NCI-H1417 treated with DMSO at 0.1 percent for 48 hours (cell line): Measurements from ENCODE around the gene PSMG1.
A peak's percentile ranks its signal among the peaks of the same experiment; 100 is the strongest.
"Not testable (repeated sequence)": the region's sequence is repeated elsewhere in the genome, so short reads cannot be mapped to it uniquely, and the experiment has no call there.

Experiments
- DNase-seq: peaks from one replicate; lab custom pipeline; 2025; lab: John Stamatoyannopoulos, UW

PSMG1 gene

DNA sequence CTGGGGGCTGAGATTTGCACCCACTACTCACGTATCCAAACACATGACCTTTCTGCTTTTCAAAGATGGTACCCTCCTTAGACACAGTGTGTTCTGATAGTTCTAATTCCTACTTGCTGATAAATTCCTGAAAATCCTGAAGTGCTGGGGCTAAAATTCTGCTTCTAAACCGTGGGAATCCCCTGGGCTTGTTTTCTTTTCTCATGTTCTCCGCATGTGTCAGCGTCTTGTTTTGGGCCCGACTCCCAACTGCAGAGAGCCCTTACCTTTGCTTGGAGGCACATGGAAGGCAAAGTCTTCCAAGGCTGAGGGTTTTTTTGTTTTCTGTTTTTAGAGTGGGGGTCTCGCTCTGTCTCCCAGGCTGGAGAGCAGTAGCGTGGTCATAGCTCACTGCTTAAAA, 27.2 kb downstream of the PSMG1 start:
- no peak for DNase-seq

DNA sequence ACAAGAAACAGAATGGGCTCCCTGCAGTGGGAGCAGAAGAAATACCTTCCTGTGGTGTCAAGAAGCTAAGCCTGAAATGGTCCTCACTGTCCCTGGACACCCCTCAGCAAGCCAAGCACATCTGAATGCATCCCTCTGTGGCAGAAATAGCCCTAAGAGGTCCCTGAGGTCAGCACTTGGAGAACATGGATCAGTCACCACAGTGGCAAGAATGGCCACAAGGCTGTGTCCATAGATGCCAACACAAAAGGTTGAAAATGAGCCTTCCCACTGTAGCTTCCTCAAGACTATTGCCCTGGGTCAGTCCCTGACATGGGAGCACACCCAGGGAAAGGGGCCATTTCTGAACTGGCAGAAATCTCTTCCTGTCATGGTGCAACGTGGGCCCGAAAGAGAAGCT, 27.7 kb downstream of the PSMG1 start:
- DNase-seq, result no peak

DNA sequence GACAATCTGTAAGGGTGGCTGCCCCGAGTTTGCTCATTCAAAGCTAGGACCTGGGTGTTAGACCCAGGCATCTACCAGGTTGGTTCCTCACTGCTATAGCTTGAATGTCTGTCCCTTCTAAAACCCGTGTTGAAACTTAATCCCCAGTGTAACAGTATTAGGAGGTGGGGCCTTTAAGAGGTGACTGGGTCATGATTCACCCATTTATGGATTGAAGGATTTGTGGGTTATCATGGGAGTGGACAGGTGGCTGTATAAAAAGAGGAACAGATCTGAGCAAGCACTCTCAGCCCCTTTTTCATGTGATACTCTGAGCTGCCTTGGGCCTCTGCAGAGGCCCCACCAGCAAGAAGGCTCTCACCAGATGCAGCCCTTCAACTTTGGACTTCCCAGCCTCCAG, 29.4 kb downstream of the PSMG1 start:
- DNase-seq, result no peak

DNA sequence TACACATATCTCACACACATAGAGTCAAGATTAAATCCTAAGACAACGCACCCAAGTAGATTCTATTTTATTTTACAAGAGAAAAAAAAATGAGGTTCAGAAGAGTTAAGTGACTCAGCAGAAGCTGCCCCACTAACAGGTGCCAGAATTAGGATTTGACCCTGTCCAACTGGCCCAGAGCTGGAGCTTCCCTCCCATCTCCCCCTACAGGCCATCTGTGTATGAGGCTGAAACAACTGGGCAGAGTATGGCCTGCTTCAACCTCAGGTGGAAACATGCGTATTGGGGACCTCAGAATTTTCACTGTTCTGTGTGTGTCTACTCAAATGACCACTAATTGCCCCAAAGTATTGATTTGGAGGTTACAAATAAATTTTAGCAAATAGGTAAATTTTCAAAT, 29.9 kb downstream of the PSMG1 start:
- DNase-seq, result no peak

GRCh38 chr21:39152271-39152670, 31.0 kb downstream of the PSMG1 start:
- DNase-seq, result no peak

DNA sequence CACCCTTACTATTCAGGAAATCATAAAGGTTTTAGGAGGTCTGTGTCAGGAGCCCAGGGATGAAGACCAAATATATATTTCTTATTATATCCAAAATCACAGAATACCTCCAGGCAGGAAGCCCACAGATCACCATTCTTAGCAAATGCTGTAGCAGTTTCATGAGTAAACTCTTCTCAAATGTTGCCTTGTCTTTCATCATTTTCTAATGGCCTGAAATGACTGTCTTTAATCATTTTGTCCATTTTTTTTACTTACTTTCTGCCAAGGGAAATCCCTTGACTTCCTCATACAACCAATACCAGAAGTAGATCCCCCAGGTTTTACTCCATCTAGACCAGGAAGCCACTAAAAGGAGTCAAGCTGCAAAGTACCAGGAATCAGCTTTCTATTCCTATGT, 32.4 kb downstream of the PSMG1 start:
- DNase-seq, result no peak

DNA sequence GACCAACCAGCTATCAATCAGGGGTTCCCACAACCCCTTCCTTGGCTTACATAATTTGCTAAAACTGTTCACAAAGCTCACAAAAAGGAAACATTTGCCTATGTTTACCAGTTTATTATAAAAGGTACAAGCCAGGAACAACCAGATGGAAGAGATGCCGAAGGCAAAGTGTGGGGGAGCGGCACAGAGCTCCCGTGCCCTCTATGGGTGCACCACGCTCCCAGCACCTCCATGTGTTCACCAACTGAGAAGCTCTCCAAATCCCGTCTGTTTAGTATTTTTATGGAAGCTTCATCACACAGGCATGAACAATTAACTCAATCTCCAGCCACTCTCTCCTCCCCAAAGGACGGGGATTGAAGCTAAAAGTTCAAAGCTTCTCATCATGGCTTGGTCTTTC, 32.9 kb downstream of the PSMG1 start:
- no peak for DNase-seq

- no peak for DNase-seq
These were observed 33.4 kb downstream of the PSMG1 start for GRCh38 chr21:39149882-39150281.

DNA sequence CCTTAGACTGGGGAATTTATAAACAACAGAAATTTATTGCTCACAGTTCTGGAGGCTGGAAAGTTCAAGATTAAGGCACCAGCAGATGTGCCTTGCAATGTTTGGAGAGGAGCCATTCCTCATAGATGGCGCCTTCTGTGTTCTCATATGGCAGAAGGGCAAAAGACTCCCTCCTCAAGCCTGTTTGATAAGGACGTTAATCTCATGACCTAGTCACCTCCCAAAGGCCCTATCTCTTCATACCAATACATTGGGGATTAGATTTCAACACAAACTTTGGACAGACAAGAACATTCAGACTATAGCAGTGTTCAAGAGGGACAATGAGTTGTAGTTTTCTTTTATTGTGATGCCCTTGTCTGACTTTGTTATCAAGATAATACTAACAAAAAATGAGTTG, 34.3 kb downstream of the PSMG1 start:
- no peak for DNase-seq

DNA sequence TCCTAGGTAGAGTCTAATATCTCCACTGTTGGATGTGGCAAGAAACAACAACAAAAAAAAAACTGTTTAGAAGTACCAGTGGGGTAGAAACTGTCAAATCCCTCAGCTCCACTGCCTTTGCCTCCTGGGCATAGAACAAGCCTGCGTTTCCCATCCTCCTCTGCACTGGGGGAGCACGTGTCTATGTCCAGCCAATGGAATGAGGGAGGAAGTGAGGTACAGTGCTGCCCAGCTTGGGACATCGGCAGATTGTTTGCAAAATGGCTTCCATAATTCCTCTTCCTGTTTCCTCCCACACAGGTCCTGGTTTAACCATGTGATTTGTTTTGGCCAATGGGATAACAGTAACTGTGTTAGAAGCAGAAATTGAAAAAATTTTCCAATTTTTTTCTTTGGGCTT, 39.1 kb downstream of the PSMG1 start:
- DNase-seq, result no peak

- no peak for DNase-seq
These were observed 40.3 kb downstream of the PSMG1 start for GRCh38 chr21:39142972-39143371.

GRCh38 chr21:39141502-39141901, 41.7 kb downstream of the PSMG1 start:
- no peak for DNase-seq

GRCh38 chr21:39137248-39138178, 45.7 kb downstream of the PSMG1 start:
- DNase-seq, result no peak

- DNase-seq, result no peak
These were observed 46.5 kb downstream of the PSMG1 start for GRCh38 chr21:39136711-39137110.

DNA sequence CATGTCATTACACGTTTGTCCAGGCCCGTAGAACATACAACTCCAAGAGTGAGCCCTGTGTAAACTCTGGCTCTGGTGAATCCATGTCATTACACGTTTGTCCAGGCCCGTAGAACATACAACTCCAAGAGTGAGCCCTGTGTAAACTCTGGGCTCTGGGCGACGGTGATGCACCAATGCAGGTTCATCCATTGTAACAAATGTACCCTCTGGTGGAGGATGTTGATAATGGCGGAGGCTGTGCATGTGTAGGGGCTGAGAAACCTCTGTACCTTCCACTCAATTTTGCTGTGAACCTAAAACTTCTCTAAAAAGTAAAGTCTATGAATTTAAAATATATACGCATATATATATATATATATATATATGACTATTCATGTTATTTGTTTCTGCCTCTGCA, 47.1 kb downstream of the PSMG1 start:
- DNase-seq, result not testable (repeated sequence)

DNA sequence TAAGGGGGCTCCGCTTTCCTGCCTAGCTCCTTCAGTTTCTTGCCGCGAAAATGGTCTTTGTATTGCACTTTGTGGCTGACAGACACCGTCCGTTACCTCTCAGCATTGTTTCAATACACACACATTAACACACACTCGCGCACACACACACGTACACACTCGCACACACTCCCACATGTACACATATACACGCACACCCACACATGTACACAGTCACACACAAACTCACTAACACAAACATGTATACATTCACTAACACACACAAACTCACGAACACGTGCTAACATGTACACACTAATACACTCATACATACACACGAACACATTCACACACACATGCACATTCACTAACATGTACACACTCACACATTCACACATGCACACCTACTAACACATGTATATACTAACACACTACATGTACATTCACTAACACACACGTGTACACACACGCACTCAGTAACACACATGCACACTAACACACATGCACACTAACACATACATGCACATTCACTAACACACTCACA, 48.9 kb downstream of the PSMG1 start:
- DNase-seq, result no peak

- DNase-seq, result no peak
These were observed 51.0 kb downstream of the PSMG1 start for GRCh38 chr21:39132248-39132647.

DNA sequence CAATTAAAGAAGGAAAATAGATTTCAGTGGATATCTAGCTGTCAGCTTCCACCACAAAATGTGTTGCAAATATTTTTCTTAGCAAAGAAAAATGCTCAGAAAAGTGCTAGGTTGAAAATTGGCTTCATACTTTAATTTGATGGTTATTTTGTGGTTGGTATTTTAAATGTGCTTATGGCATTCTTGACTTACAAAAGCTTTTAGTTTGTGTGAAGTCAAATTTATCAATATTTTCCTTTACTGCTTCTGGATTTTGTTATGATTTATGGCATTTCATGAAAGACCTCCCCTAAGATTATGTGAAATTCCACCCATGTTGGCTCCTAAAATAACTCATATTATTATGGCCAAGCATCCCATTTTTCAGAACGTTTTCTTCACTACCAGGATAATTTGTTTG, 51.5 kb downstream of the PSMG1 start:
- no peak for DNase-seq

DNA sequence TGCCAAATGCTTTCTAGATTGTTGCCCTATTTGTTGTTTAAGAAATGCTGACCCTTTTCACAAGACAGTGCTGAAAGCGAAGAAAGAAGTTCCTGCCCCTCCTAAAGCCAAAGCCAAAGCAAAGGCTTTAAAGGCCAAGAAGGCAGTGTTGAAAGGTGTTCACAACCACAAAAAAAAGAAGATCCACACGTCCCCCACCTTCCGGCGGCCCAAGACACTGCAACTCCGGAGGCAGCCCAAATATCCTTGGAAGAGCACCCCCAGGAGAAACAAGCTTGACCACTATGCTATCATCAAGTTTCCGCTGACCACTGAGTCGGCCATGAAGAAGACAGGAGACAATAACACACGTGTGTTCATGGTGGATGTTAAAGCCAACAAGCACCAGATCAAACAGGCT, 55.7 kb downstream of the PSMG1 start:
- DNase-seq, result no peak

DNA sequence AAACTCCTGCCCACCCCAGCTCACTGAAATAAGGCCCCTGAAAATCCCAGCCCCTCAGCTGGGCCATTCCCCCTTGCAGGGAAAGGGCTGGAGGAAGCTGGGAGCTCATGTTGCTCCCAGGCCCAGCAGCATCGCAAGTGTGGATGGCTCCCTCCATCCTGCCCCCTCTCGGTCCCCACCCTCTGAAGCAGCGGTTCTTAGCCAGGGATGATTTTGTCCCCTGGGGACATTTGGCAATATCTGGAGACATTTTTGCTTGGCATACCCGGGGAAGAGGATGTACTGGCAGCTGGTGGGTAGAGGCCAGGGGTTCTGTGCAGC, 56.8 kb downstream of the PSMG1 start:
- no peak for DNase-seq

DNA sequence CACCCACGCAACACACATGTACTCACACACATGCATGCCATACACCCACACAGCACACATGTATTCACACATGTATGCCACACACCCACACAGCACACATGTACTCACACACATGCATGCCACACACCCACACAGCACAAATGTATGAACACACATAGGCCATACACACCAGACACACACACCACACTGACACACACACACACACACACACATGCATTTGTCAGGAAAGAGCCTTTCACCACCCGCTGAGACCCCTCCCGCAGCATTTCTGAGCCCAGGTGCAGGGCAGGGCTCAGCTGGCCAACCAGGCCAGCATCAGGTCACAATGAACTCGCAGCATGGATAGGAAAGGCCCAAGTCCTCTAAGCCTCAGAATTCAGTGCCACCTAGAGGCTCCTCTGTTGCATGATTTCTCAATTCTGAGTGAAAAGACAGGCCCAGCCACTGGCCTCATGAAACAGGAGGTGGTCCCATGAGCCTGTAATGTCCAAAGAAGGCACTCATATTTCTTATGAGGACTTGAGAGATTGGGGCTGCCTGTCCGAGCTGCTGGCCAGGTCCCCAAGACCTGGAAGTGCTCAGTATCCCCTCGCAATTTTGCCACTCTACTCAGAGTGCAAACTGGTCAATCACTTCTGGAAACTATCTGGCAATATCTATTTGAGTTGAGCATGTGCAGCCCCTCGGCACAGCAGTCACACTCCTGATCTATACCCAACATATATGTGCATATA, 57.3 kb downstream of the PSMG1 start:
- DNase-seq, result peak; percentile 66
